RCC 7860 (cell line): ENCODE measurements around the gene SLC22A14.
"Not testable (repeated sequence)": the region's sequence is repeated elsewhere in the genome, so short reads cannot be mapped to it uniquely, and the experiment has no call there.

Experiments
- DNase-seq: peaks from one replicate; pipeline ENCODE4 v3.0.0-alpha.2; 2015; ENCODE audit warnings: low spot score
- FAIRE-seq: peaks from 2 replicates; lab custom pipeline; 2012; peaks lifted over from hg19 to GRCh38; lab: Jason Lieb, UNC

The SLC22A14 gene

GRCh38 chr3:38270606-38271005, 11.5 kb upstream of the SLC22A14 start:
- FAIRE-seq: no peak

GRCh38 chr3:38271553-38271952, 10.5 kb upstream of the SLC22A14 start:
- no peak for FAIRE-seq
- no peak for DNase-seq

More at GRCh38 chr3:38270606-38271005, 11.5 kb upstream of the SLC22A14 start:
- DNase-seq: no peak

GRCh38 chr3:38274864-38275649, 7.0 kb upstream of the SLC22A14 start:
- no peak for DNase-seq
- no peak for FAIRE-seq

GRCh38 chr3:38275658-38276057, 6.4 kb upstream of the SLC22A14 start:
- DNase-seq: no peak
- no peak for FAIRE-seq

- FAIRE-seq: no peak
- no peak for DNase-seq
These were observed 5.8 kb upstream of the SLC22A14 start for GRCh38 chr3:38276081-38276916.

GRCh38 chr3:38276917-38277630, 5.0 kb upstream of the SLC22A14 start:
- FAIRE-seq: no peak

GRCh38 chr3:38278841-38279240, 3.3 kb upstream of the SLC22A14 start:
- no peak for DNase-seq
- no peak for FAIRE-seq

More at GRCh38 chr3:38276917-38277630, 5.0 kb upstream of the SLC22A14 start:
- DNase-seq: no peak

- DNase-seq: no peak
- FAIRE-seq: no peak
These were observed 2.0 kb downstream of the SLC22A14 start for GRCh38 chr3:38283810-38284755.

GRCh38 chr3:38284756-38285150, 2.7 kb downstream of the SLC22A14 start:
- FAIRE-seq (no peak), DNase-seq (no peak)

- DNase-seq, FAIRE-seq: not testable (repeated sequence)
These were observed 7.5 kb downstream of the SLC22A14 start for GRCh38 chr3:38289286-38290217.

- FAIRE-seq, DNase-seq: not testable (repeated sequence)
These were observed 15.0 kb downstream of the SLC22A14 start for GRCh38 chr3:38297053-38297452.

GRCh38 chr3:38297537-38297936, 15.4 kb downstream of the SLC22A14 start:
- FAIRE-seq: no peak

GRCh38 chr3:38297947-38298711, 16.0 kb downstream of the SLC22A14 start:
- DNase-seq (no peak), FAIRE-seq (no peak)

More at GRCh38 chr3:38297537-38297936, 15.4 kb downstream of the SLC22A14 start:
- no peak for DNase-seq

- FAIRE-seq: no peak
- DNase-seq: no peak
These were observed 24.8 kb downstream of the SLC22A14 start for GRCh38 chr3:38306941-38307340.

GRCh38 chr3:38307599-38307998, 25.5 kb downstream of the SLC22A14 start:
- FAIRE-seq (no peak), DNase-seq (no peak)

- no peak for FAIRE-seq
These were observed 26.4 kb downstream of the SLC22A14 start for GRCh38 chr3:38308456-38308855.

GRCh38 chr3:38311476-38311875, 29.4 kb downstream of the SLC22A14 start:
- FAIRE-seq: no peak
- no peak for DNase-seq

More at GRCh38 chr3:38308456-38308855, 26.4 kb downstream of the SLC22A14 start:
- DNase-seq: no peak

- DNase-seq (no peak), FAIRE-seq (no peak)
These were observed 29.8 kb downstream of the SLC22A14 start for GRCh38 chr3:38311941-38312340.
